ENCODE results near the gene GALNT1.

GALNT1 gene

DNA sequence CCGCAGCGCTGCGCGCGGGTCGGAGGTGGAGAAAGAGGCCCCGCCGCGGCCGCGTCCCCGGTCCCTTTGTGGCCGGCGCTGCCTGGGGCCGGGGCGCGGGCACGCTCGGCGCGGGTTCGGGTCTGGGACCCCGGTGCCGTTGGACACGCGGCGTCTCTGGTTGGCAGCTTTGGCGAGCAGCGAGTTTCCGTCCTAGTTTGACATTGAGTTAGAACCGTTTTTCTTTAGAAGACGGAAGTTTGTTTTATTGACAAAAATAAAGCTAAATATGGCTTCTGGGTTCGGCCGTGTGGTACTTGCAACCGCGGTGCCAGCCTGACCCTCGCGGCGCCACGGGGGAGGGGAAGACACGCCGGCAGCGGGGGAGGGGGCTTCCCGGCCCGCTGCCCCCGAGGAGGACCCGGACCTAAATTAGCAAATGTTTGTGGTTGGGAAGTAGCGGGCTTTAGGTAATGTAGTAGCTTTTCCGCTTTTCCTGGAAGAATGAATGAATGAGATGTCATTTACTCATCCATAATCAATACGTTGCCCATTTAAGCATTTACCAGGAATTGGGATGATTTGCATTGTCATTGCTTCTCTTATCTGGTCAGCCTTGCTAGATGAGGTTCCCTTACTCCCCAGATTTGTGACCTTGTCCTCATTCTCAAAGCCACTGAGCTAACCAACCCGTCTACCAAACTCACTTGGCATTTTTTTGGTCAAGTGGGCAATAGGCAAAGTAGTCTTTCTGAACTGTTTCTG lies 530 bp downstream of the GALNT1 start:
- no peaks in the 10 kb centered on the region for H3K36me3 ChIP-seq (ENCODE audit: control insufficient read depth in 1 of 2, insufficient read depth in 2 of 2, low read length in 2 of 2)
- no peak overlapping the region for H3K27ac ChIP-seq (ENCODE audit: low read depth, low read length)
- H3K4me3 ChIP-seq (ENCODE audit: low read depth in 1 of 2, low read length in 2 of 2): peak overlapping the region; percentile 80 to 86
- H3K27me3 ChIP-seq (ENCODE audit: control insufficient read depth in 1 of 2, insufficient read depth in 2 of 2, low read length in 2 of 2): no peaks in the 10 kb centered on the region
- peaks cover 35% of the 10 kb centered on the region in 2 donors for H3K4me1 ChIP-seq (ENCODE audit: control insufficient read depth in 1 of 2, insufficient read depth in 2 of 2, low read length in 2 of 2)
- peak overlapping the region; percentile 67 to 69 for H3K9ac ChIP-seq (ENCODE audit: low read depth in 1 of 2, low read length in 2 of 2)
- peaks cover 0 to under 1% of the 10 kb centered on the region in 2 donors for H3K9me3 ChIP-seq (ENCODE audit: control insufficient read depth in 1 of 2, low read length in 2 of 2)

GRCh38 chr18:35582899-35583558 lies 1.5 kb downstream of the GALNT1 start:
- H3K36me3 ChIP-seq (ENCODE audit: control insufficient read depth in 1 of 2, insufficient read depth in 2 of 2, low read length in 2 of 2): no peaks in the 10 kb centered on the region
- no peaks in the 10 kb centered on the region for H3K27me3 ChIP-seq (ENCODE audit: control insufficient read depth in 1 of 2, insufficient read depth in 2 of 2, low read length in 2 of 2)
- H3K9ac ChIP-seq (ENCODE audit: low read depth in 1 of 2, low read length in 2 of 2): peak overlapping the region in 1 of 2 donors; percentile 7
- H3K4me1 ChIP-seq (ENCODE audit: control insufficient read depth in 1 of 2, insufficient read depth in 2 of 2, low read length in 2 of 2): peaks cover 30 to 35% of the 10 kb centered on the region in 2 donors
- peaks cover 0 to 6% of the 10 kb centered on the region in 2 donors for H3K9me3 ChIP-seq (ENCODE audit: control insufficient read depth in 1 of 2, low read length in 2 of 2)
- H3K4me3 ChIP-seq (ENCODE audit: low read depth in 1 of 2, low read length in 2 of 2): peak overlapping the region; percentile 80 to 86
- no peak overlapping the region for H3K27ac ChIP-seq (ENCODE audit: low read depth, low read length)

- Histone ChIP-seq H3K36me3 (ENCODE audit: control insufficient read depth in 1 of 2, insufficient read depth in 2 of 2, low read length in 2 of 2) (no peaks in the 10 kb centered on the region), H3K9me3 (ENCODE audit: control insufficient read depth in 1 of 2, low read length in 2 of 2) (peaks cover 0 to 10% of the 10 kb centered on the region in 2 donors), H3K4me1 (ENCODE audit: control insufficient read depth in 1 of 2, insufficient read depth in 2 of 2, low read length in 2 of 2) (peaks cover 15 to 23% of the 10 kb centered on the region in 2 donors), H3K4me3 (ENCODE audit: low read depth in 1 of 2, low read length in 2 of 2) (no peak overlapping the region), H3K27me3 (ENCODE audit: control insufficient read depth in 1 of 2, insufficient read depth in 2 of 2, low read length in 2 of 2) (no peaks in the 10 kb centered on the region), H3K27ac (ENCODE audit: low read depth, low read length) (no peak overlapping the region), H3K9ac (ENCODE audit: low read depth in 1 of 2, low read length in 2 of 2) (no peak overlapping the region)
These were observed 3.2 kb downstream of the GALNT1 start for GRCh38 chr18:35584735-35585134.

GRCh38 chr18:35585608-35586007 lies 4.1 kb downstream of the GALNT1 start:
- Histone ChIP-seq H3K36me3 (ENCODE audit: control insufficient read depth in 1 of 2, insufficient read depth in 2 of 2, low read length in 2 of 2) (no peaks in the 10 kb centered on the region), H3K9ac (ENCODE audit: low read depth in 1 of 2, low read length in 2 of 2) (no peak overlapping the region), H3K4me3 (ENCODE audit: low read depth in 1 of 2, low read length in 2 of 2) (no peak overlapping the region), H3K9me3 (ENCODE audit: control insufficient read depth in 1 of 2, low read length in 2 of 2) (peaks cover 0 to 10% of the 10 kb centered on the region in 2 donors), H3K27ac (ENCODE audit: low read depth, low read length) (no peak overlapping the region), H3K27me3 (ENCODE audit: control insufficient read depth in 1 of 2, insufficient read depth in 2 of 2, low read length in 2 of 2) (no peaks in the 10 kb centered on the region), H3K4me1 (ENCODE audit: control insufficient read depth in 1 of 2, insufficient read depth in 2 of 2, low read length in 2 of 2) (peaks cover 15 to 18% of the 10 kb centered on the region in 2 donors)

GRCh38 chr18:35588122-35588521 lies 6.6 kb downstream of the GALNT1 start:
- no peaks in the 10 kb centered on the region for H3K36me3 ChIP-seq (ENCODE audit: control insufficient read depth in 1 of 2, insufficient read depth in 2 of 2, low read length in 2 of 2)
- H3K27me3 ChIP-seq (ENCODE audit: control insufficient read depth in 1 of 2, insufficient read depth in 2 of 2, low read length in 2 of 2): no peaks in the 10 kb centered on the region
- peaks cover 0 to 10% of the 10 kb centered on the region in 2 donors for H3K9me3 ChIP-seq (ENCODE audit: control insufficient read depth in 1 of 2, low read length in 2 of 2)
- no peak overlapping the region for H3K9ac ChIP-seq (ENCODE audit: low read depth in 1 of 2, low read length in 2 of 2)
- H3K4me1 ChIP-seq (ENCODE audit: control insufficient read depth in 1 of 2, insufficient read depth in 2 of 2, low read length in 2 of 2): peaks cover 5 to 8% of the 10 kb centered on the region in 2 donors
- H3K4me3 ChIP-seq (ENCODE audit: low read depth in 1 of 2, low read length in 2 of 2): no peak overlapping the region
- no peak overlapping the region for H3K27ac ChIP-seq (ENCODE audit: low read depth, low read length)

DNA sequence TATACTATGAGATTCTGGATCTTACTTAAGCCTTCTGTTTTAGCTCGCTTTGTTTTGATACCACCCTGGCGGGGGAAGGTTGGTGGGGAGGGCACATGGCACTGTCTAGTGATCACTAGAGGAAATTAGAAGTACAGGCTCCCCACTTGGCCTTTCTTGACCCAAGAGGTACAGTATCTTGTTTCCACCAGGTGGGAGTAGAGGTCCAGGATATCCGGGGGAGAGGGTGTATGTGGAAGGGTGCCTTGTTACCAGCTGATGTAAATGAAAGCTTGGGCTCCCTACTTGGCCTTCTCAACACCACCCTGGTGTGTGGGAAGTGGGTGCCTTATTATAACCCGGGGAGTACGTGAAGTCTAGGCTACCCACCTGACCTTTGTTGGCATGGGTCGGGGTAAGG lies 7.5 kb downstream of the GALNT1 start:
- Histone ChIP-seq H3K36me3 (ENCODE audit: control insufficient read depth in 1 of 2, insufficient read depth in 2 of 2, low read length in 2 of 2) (no peaks in the 10 kb centered on the region), H3K9ac (ENCODE audit: low read depth in 1 of 2, low read length in 2 of 2) (no peak overlapping the region), H3K4me3 (ENCODE audit: low read depth in 1 of 2, low read length in 2 of 2) (no peak overlapping the region), H3K4me1 (ENCODE audit: control insufficient read depth in 1 of 2, insufficient read depth in 2 of 2, low read length in 2 of 2) (no peaks in the 10 kb centered on the region), H3K9me3 (ENCODE audit: control insufficient read depth in 1 of 2, low read length in 2 of 2) (peaks cover 0 to 10% of the 10 kb centered on the region in 2 donors), H3K27me3 (ENCODE audit: control insufficient read depth in 1 of 2, insufficient read depth in 2 of 2, low read length in 2 of 2) (no peaks in the 10 kb centered on the region), H3K27ac (ENCODE audit: low read depth, low read length) (no peak overlapping the region)

DNA sequence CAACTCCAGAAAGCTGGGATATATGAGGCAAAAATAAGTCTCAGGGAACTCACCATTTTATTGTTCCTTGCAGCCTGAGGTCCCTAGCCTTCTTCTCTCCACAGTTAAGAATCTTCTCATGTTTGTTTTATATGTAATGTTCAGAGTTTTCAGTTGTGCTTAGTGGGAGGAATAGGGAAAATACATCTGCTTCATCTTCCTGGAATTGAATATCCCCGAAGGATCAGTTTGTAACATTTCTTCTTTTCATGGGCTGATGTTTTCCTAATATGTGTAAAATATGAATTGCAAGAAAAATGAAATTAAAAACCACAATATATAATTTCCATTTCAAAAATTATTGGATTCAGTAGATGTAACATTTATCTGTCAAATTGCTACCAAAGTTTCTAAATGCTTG lies 8.0 kb downstream of the GALNT1 start:
- Histone ChIP-seq H3K9me3 (ENCODE audit: control insufficient read depth in 1 of 2, low read length in 2 of 2) (peaks cover 0 to 10% of the 10 kb centered on the region in 2 donors), H3K36me3 (ENCODE audit: control insufficient read depth in 1 of 2, insufficient read depth in 2 of 2, low read length in 2 of 2) (no peaks in the 10 kb centered on the region), H3K27me3 (ENCODE audit: control insufficient read depth in 1 of 2, insufficient read depth in 2 of 2, low read length in 2 of 2) (no peaks in the 10 kb centered on the region), H3K9ac (ENCODE audit: low read depth in 1 of 2, low read length in 2 of 2) (no peak overlapping the region), H3K4me1 (ENCODE audit: control insufficient read depth in 1 of 2, insufficient read depth in 2 of 2, low read length in 2 of 2) (no peaks in the 10 kb centered on the region), H3K27ac (ENCODE audit: low read depth, low read length) (no peak overlapping the region), H3K4me3 (ENCODE audit: low read depth in 1 of 2, low read length in 2 of 2) (no peak overlapping the region)

- Histone ChIP-seq H3K4me1 (ENCODE audit: control insufficient read depth in 1 of 2, insufficient read depth in 2 of 2, low read length in 2 of 2) (no peaks in the 10 kb centered on the region), H3K9me3 (ENCODE audit: control insufficient read depth in 1 of 2, low read length in 2 of 2) (peaks cover 0 to 10% of the 10 kb centered on the region in 2 donors), H3K27me3 (ENCODE audit: control insufficient read depth in 1 of 2, insufficient read depth in 2 of 2, low read length in 2 of 2) (no peaks in the 10 kb centered on the region), H3K27ac (ENCODE audit: low read depth, low read length) (no peak overlapping the region), H3K36me3 (ENCODE audit: control insufficient read depth in 1 of 2, insufficient read depth in 2 of 2, low read length in 2 of 2) (no peaks in the 10 kb centered on the region), H3K4me3 (ENCODE audit: low read depth in 1 of 2, low read length in 2 of 2) (no peak overlapping the region), H3K9ac (ENCODE audit: low read depth in 1 of 2, low read length in 2 of 2) (no peak overlapping the region)
These were observed 9.4 kb downstream of the GALNT1 start for GRCh38 chr18:35590935-35591334.

DNA sequence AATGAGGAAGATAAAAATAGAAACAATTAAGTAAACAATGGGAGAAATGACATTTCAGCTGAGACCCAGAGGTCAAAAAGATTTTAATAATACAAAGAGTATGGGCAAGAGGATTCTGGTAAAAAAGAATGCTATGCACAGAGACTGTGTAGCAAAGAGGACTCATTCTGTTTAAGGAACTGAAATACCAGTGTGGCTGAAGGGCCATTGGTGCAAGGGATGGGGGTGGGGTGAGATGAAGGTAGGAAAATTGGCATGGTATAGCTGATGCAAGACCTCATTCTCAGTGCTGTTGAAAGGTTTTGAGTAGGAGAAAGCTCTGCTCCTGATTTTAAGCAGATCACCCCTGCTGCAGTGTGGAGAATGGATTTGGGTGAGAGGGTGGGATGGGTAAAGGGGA lies 10.8 kb downstream of the GALNT1 start:
- Histone ChIP-seq H3K4me1 (ENCODE audit: control insufficient read depth in 1 of 2, insufficient read depth in 2 of 2, low read length in 2 of 2) (no peaks in the 10 kb centered on the region), H3K27ac (ENCODE audit: low read depth, low read length) (no peak overlapping the region), H3K9ac (ENCODE audit: low read depth in 1 of 2, low read length in 2 of 2) (no peak overlapping the region)

DNA sequence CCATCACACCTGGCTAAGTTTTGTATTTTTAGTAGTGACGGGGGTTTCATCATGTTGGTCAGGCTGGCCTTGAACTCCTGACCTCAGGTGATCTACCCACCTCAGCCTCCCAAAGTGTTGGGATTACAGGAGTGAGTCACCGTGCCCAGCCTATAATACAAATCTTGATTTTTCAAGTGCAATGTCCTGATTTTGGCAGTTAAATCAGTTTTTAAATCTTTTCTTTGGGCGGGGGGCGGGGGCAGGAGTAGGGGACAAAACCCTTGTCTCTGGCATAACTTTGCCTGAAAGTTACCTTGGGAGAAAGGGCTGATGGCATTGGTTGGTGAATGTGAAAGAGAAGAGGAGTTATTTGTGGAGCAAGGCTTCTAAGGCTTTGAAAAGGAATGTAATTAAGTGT lies 12.3 kb downstream of the GALNT1 start:
- no peak overlapping the region for H3K9ac ChIP-seq (ENCODE audit: low read depth in 1 of 2, low read length in 2 of 2)
- no peaks in the 10 kb centered on the region for H3K4me1 ChIP-seq (ENCODE audit: control insufficient read depth in 1 of 2, insufficient read depth in 2 of 2, low read length in 2 of 2)
- H3K27me3 ChIP-seq (ENCODE audit: control insufficient read depth in 1 of 2, insufficient read depth in 2 of 2, low read length in 2 of 2): no peaks in the 10 kb centered on the region
- H3K4me3 ChIP-seq (ENCODE audit: low read depth in 1 of 2, low read length in 2 of 2): no peak overlapping the region
- H3K9me3 ChIP-seq (ENCODE audit: control insufficient read depth in 1 of 2, low read length in 2 of 2): peaks cover 0 to 5% of the 10 kb centered on the region in 2 donors
- H3K27ac ChIP-seq (ENCODE audit: low read depth, low read length): no peak overlapping the region
- no peaks in the 10 kb centered on the region for H3K36me3 ChIP-seq (ENCODE audit: control insufficient read depth in 1 of 2, insufficient read depth in 2 of 2, low read length in 2 of 2)

More for the DNA sequence above, 10.8 kb downstream of the GALNT1 start:
- Histone ChIP-seq H3K9me3 (ENCODE audit: control insufficient read depth in 1 of 2, low read length in 2 of 2) (peaks cover 0 to 7% of the 10 kb centered on the region in 2 donors), H3K27me3 (ENCODE audit: control insufficient read depth in 1 of 2, insufficient read depth in 2 of 2, low read length in 2 of 2) (no peaks in the 10 kb centered on the region), H3K36me3 (ENCODE audit: control insufficient read depth in 1 of 2, insufficient read depth in 2 of 2, low read length in 2 of 2) (no peaks in the 10 kb centered on the region), H3K4me3 (ENCODE audit: low read depth in 1 of 2, low read length in 2 of 2) (no peak overlapping the region)

All from duodenal mucosa (tissue), 2 donors.